Epithelial cell of prostate (primary cell): Measurements from ENCODE around the gene MUC20.
"Not testable (repeated sequence)": the region's sequence is repeated elsewhere in the genome, so short reads cannot be mapped to it uniquely, and the experiment has no call there.

Experiments used
- DNase-seq: peaks from one replicate; pipeline ENCODE4 v3.0.0-alpha.2; 2011; ENCODE audit warnings: low read depth, low spot score
- H3K27ac ChIP-seq: fragments of 450-650 bp; 2 replicates; pipeline ENCODE4 v1.5.1; 2017; ENCODE audit warnings: mild to moderate bottlenecking

Gene MUC20

GRCh38 chr3:195720831-195721506, at the start of gene MUC20:
MUC20 (plus strand) TSS chr3:195720978; CDS start chr3:195721008, 30 bp downstream.
- peak; percentile 66 for DNase-seq
- peak within 1 kb of the TSS; percentile 57 for H3K27ac ChIP-seq

- not testable (repeated sequence) for DNase-seq, H3K27ac ChIP-seq
Measured at GRCh38 chr3:195671283-195671682, 49.5 kb upstream of the MUC20 start.

GRCh38 chr3:195673711-195674110, 47.1 kb upstream of the MUC20 start:
- not testable (repeated sequence) for DNase-seq, H3K27ac ChIP-seq

- DNase-seq, H3K27ac ChIP-seq: not testable (repeated sequence)
Measured at GRCh38 chr3:195678391-195679015, 42.3 kb upstream of the MUC20 start.

GRCh38 chr3:195680690-195681089, 40.1 kb upstream of the MUC20 start:
- not testable (repeated sequence) for H3K27ac ChIP-seq, DNase-seq

- H3K27ac ChIP-seq, DNase-seq: not testable (repeated sequence)
Measured at GRCh38 chr3:195681458-195682103, 39.2 kb upstream of the MUC20 start.

GRCh38 chr3:195682104-195682742, 38.6 kb upstream of the MUC20 start:
- DNase-seq, H3K27ac ChIP-seq: not testable (repeated sequence)

GRCh38 chr3:195683722-195684526, 36.9 kb upstream of the MUC20 start:
- H3K27ac ChIP-seq: not testable (repeated sequence)

GRCh38 chr3:195684527-195685257, 36.1 kb upstream of the MUC20 start:
- not testable (repeated sequence) for DNase-seq, H3K27ac ChIP-seq

More at GRCh38 chr3:195683722-195684526, 36.9 kb upstream of the MUC20 start:
- DNase-seq: not testable (repeated sequence)

- not testable (repeated sequence) for DNase-seq, H3K27ac ChIP-seq
Measured at GRCh38 chr3:195686537-195687208, 34.1 kb upstream of the MUC20 start.

GRCh38 chr3:195687209-195687760, 33.5 kb upstream of the MUC20 start:
- DNase-seq, H3K27ac ChIP-seq: not testable (repeated sequence)

GRCh38 chr3:195688471-195689183, 32.2 kb upstream of the MUC20 start:
- DNase-seq, H3K27ac ChIP-seq: not testable (repeated sequence)

GRCh38 chr3:195689184-195690070, 31.4 kb upstream of the MUC20 start:
- not testable (repeated sequence) for DNase-seq

GRCh38 chr3:195690951-195691350, 29.8 kb upstream of the MUC20 start:
- DNase-seq: no peak
- no peak overlapping the region for H3K27ac ChIP-seq

More at GRCh38 chr3:195689184-195690070, 31.4 kb upstream of the MUC20 start:
- not testable (repeated sequence) for H3K27ac ChIP-seq

- not testable (repeated sequence) for H3K27ac ChIP-seq, DNase-seq
Measured at GRCh38 chr3:195691596-195692353, 29.0 kb upstream of the MUC20 start.

GRCh38 chr3:195692354-195692685, 28.5 kb upstream of the MUC20 start:
- DNase-seq: no peak
- no peak overlapping the region for H3K27ac ChIP-seq
